Measurements from ENCODE around the gene IGSF9. TPM values are rescaled to one million over a fixed set of nuclear protein-coding genes. Genes with fewer than 3 reads are reported as not detected.
"Not testable (repeated sequence)": the region's sequence is repeated elsewhere in the genome, so short reads cannot be mapped to it uniquely, and the experiment has no call there.

The IGSF9 gene
- total RNA-seq, 2 experiments from 2014 or later: not detected

- Mint-ChIP-seq H3K27ac (no peak overlapping the region), H3K4me3 (no peak overlapping the region), H3K36me3 (ENCODE audit: low read depth) (no peaks in the 10 kb centered on the region), H3K27me3 (ENCODE audit: low read depth) (no peaks in the 10 kb centered on the region), H3K9me3 (no peaks in the 10 kb centered on the region), H3K4me1 (ENCODE audit: low read depth) (peaks cover 30% of the 10 kb centered on the region)
- DNase-seq: no peak
- CTCF ChIA-PET: interaction anchor here (0.6 kb wide), 1 partner anchor 119 kb away, joined by 3 read pairs; no protein-coding TSS in a partner anchor
- intact Hi-C loops (cut with micrococcal nuclease): no loop called here
Observed at GRCh38 chr1:159908031-159908940, 37.1 kb downstream of the IGSF9 start.

GRCh38 chr1:159906960-159907359 lies 38.5 kb downstream of the IGSF9 start:
- Mint-ChIP-seq H3K4me1 (ENCODE audit: low read depth) (peaks cover 23% of the 10 kb centered on the region), H3K27ac (no peak overlapping the region), H3K9me3 (no peaks in the 10 kb centered on the region), H3K27me3 (ENCODE audit: low read depth) (no peaks in the 10 kb centered on the region), H3K36me3 (ENCODE audit: low read depth) (no peaks in the 10 kb centered on the region), H3K4me3 (no peak overlapping the region)
- intact Hi-C loops (cut with micrococcal nuclease): no loop called here
- CTCF ChIA-PET: no interaction called here
- DNase-seq: no peak

GRCh38 chr1:159904036-159904435 lies 41.4 kb downstream of the IGSF9 start:
- DNase-seq; H3K36me3 Mint-ChIP-seq (ENCODE audit: low read depth); intact Hi-C loops (cut with micrococcal nuclease); H3K4me3 Mint-ChIP-seq; H3K27ac Mint-ChIP-seq; H3K4me1 Mint-ChIP-seq (ENCODE audit: low read depth); H3K9me3 Mint-ChIP-seq; H3K27me3 Mint-ChIP-seq (ENCODE audit: low read depth): not testable (repeated sequence)
- CTCF ChIA-PET: interaction anchor here (0.8 to 2.1 kb wide), 3 partner anchors 10 to 104 kb away, joined by 4 to 6 read pairs (median 5); no protein-coding TSS in a partner anchor

- CTCF ChIA-PET: interaction anchor here (0.7 kb wide), 1 partner anchor 18 kb away, joined by 3 read pairs; no protein-coding TSS in a partner anchor
- no peak for DNase-seq
- Mint-ChIP-seq H3K27ac (no peak overlapping the region), H3K4me3 (no peak overlapping the region), H3K4me1 (ENCODE audit: low read depth) (no peaks in the 10 kb centered on the region), H3K9me3 (no peaks in the 10 kb centered on the region), H3K27me3 (ENCODE audit: low read depth) (no peaks in the 10 kb centered on the region), H3K36me3 (ENCODE audit: low read depth) (no peaks in the 10 kb centered on the region)
- intact Hi-C loops (cut with micrococcal nuclease): no loop called here
Observed at GRCh38 chr1:159902541-159902940, 42.9 kb downstream of the IGSF9 start.

GRCh38 chr1:159900755-159901360 lies 44.6 kb downstream of the IGSF9 start:
- H3K27ac Mint-ChIP-seq: no peak overlapping the region
- CTCF ChIA-PET: interaction anchor here (1.2 kb wide), 1 partner anchor 107 kb away, joined by 3 read pairs; no protein-coding TSS in a partner anchor

GRCh38 chr1:159900086-159900680 lies 45.2 kb downstream of the IGSF9 start, which contains the start of gene CFAP45:
TSS of gene CFAP45 (minus strand) at chr1:159900165. CDS start at chr1:159900098, 67 bp downstream.
- Mint-ChIP-seq H3K4me1 (ENCODE audit: low read depth) (no peaks in the 10 kb centered on the region), H3K4me3 (no peak within 1 kb of the TSS)

More at GRCh38 chr1:159900755-159901360, 44.6 kb downstream of the IGSF9 start:
- Mint-ChIP-seq H3K27me3 (ENCODE audit: low read depth) (no peaks in the 10 kb centered on the region), H3K36me3 (ENCODE audit: low read depth) (no peaks in the 10 kb centered on the region), H3K9me3 (no peaks in the 10 kb centered on the region), H3K4me1 (ENCODE audit: low read depth) (no peaks in the 10 kb centered on the region), H3K4me3 (no peak overlapping the region)
- no peak for DNase-seq
- intact Hi-C loops (cut with micrococcal nuclease): no loop called here

GRCh38 chr1:159899634-159900033 lies 45.8 kb downstream of the IGSF9 start:
- H3K36me3 Mint-ChIP-seq (ENCODE audit: low read depth); H3K27me3 Mint-ChIP-seq (ENCODE audit: low read depth); DNase-seq; H3K4me3 Mint-ChIP-seq; H3K9me3 Mint-ChIP-seq; H3K4me1 Mint-ChIP-seq (ENCODE audit: low read depth); H3K27ac Mint-ChIP-seq; CTCF ChIA-PET: not testable (repeated sequence)
- intact Hi-C loops (cut with micrococcal nuclease): loop anchor here (10.0 kb wide), 1 partner anchor 765 kb away; no protein-coding TSS in a partner anchor

More at GRCh38 chr1:159900086-159900680, 45.2 kb downstream of the IGSF9 start, which contains the start of gene CFAP45:
- no peak within 1 kb of the TSS for H3K27ac Mint-ChIP-seq
- H3K27me3 Mint-ChIP-seq (ENCODE audit: low read depth): no peaks in the 10 kb centered on the region
- no peak for DNase-seq
- no peaks in the 10 kb centered on the region for H3K36me3 Mint-ChIP-seq (ENCODE audit: low read depth)
- CTCF ChIA-PET: interaction anchor here (1.2 kb wide), 1 partner anchor 108 kb away, joined by 3 read pairs; no protein-coding TSS in a partner anchor
- intact Hi-C loops (cut with micrococcal nuclease): no loop called here
- no peaks in the 10 kb centered on the region for H3K9me3 Mint-ChIP-seq

GRCh38 chr1:159898527-159898926 lies 46.9 kb downstream of the IGSF9 start:
- no peak for DNase-seq
- Mint-ChIP-seq H3K4me1 (ENCODE audit: low read depth) (no peaks in the 10 kb centered on the region), H3K27me3 (ENCODE audit: low read depth) (no peaks in the 10 kb centered on the region), H3K27ac (no peak overlapping the region), H3K36me3 (ENCODE audit: low read depth) (no peaks in the 10 kb centered on the region), H3K4me3 (no peak overlapping the region), H3K9me3 (no peaks in the 10 kb centered on the region)
- intact Hi-C loops (cut with micrococcal nuclease): loop anchor here (10.0 kb wide), 1 partner anchor 764 kb away; no protein-coding TSS in a partner anchor
- CTCF ChIA-PET: no interaction called here

- H3K36me3 Mint-ChIP-seq (ENCODE audit: low read depth): no peaks in the 10 kb centered on the region
- no peaks in the 10 kb centered on the region for H3K4me1 Mint-ChIP-seq (ENCODE audit: low read depth)
- no peak overlapping the region for H3K27ac Mint-ChIP-seq
- CTCF ChIA-PET: interaction anchor here (9.6 kb wide), 1 partner anchor 97 kb away, joined by 303 read pairs; the partner anchor contains the start of gene FCRL6
- no peaks in the 10 kb centered on the region for H3K27me3 Mint-ChIP-seq (ENCODE audit: low read depth)
- H3K9me3 Mint-ChIP-seq: no peaks in the 10 kb centered on the region
- DNase-seq: no peak
- no peak overlapping the region for H3K4me3 Mint-ChIP-seq
- intact Hi-C loops (cut with micrococcal nuclease): loop anchor here (10.0 kb wide), 1 partner anchor 763 kb away; no protein-coding TSS in a partner anchor
Observed at GRCh38 chr1:159897962-159898361, 47.5 kb downstream of the IGSF9 start.

GRCh38 chr1:159896546-159896930 lies 48.9 kb downstream of the IGSF9 start:
- no peaks in the 10 kb centered on the region for H3K4me1 Mint-ChIP-seq (ENCODE audit: low read depth)

GRCh38 chr1:159895836-159896545 lies 49.4 kb downstream of the IGSF9 start:
- CTCF ChIA-PET: interaction anchor here (1.4 to 9.6 kb wide), 2 partner anchors 9 to 95 kb away, joined by 5 to 303 read pairs; partner anchors contain the start of gene FCRL6

More at GRCh38 chr1:159896546-159896930, 48.9 kb downstream of the IGSF9 start:
- Mint-ChIP-seq H3K36me3 (ENCODE audit: low read depth) (no peaks in the 10 kb centered on the region), H3K27ac (no peak overlapping the region), H3K9me3 (no peaks in the 10 kb centered on the region), H3K4me3 (no peak overlapping the region), H3K27me3 (ENCODE audit: low read depth) (no peaks in the 10 kb centered on the region)
- DNase-seq: no peak
- CTCF ChIA-PET: interaction anchor here (1.4 to 9.6 kb wide), 2 partner anchors 9 to 96 kb away, joined by 5 to 303 read pairs; partner anchors contain the start of gene FCRL6
- intact Hi-C loops (cut with micrococcal nuclease): loop anchor here (10.0 kb wide), 1 partner anchor 762 kb away; no protein-coding TSS in a partner anchor

More at GRCh38 chr1:159895836-159896545, 49.4 kb downstream of the IGSF9 start:
- Mint-ChIP-seq H3K4me1 (ENCODE audit: low read depth) (peaks cover 1% of the 10 kb centered on the region), H3K27ac (no peak overlapping the region), H3K4me3 (no peak overlapping the region), H3K9me3 (no peaks in the 10 kb centered on the region), H3K36me3 (ENCODE audit: low read depth) (no peaks in the 10 kb centered on the region), H3K27me3 (ENCODE audit: low read depth) (no peaks in the 10 kb centered on the region)
- intact Hi-C loops (cut with micrococcal nuclease): loop anchor here (10.0 kb wide), 1 partner anchor 761 kb away; no protein-coding TSS in a partner anchor
- no peak for DNase-seq

Data from activated naive CD4-positive, alpha-beta T cell treated with anti-CD3 and anti-CD28 coated beads for 36 hours (primary cell).